HepG2 (cell line): ENCODE data around the gene TRIM22. TPM values are rescaled to one million over a fixed set of nuclear protein-coding genes. Genes with fewer than 3 reads are reported as not detected.

Experiments
- ATAC-seq: fragments of 200-7000 bp; cut with Tn5 transposase; 3 replicates; pipeline ENCODE4 v1.9.1; 2020; ENCODE audit warnings: mild to moderate bottlenecking, moderate library complexity
- BruUV-seq: library from RNA; stranded (reverse); fragments of 400-500 nt; replicated peaks from 2 replicates; lab custom pipeline; 2021; lab: Mats Ljungman, UMichigan
- CTCF ChIA-PET: fragments of 300-600 bp; formaldehyde crosslinking; extraction: SDS; loops from one replicate; lab custom pipeline; 2021; ENCODE audit warnings: low total read pairs, inconsistent platforms, low intra/inter-chr PET ratio; lab: Yijun Ruan, JAX
- POLR2A ChIA-PET: fragments of 350-600 bp; sonication (Branson Sonifier 250); formaldehyde crosslinking; loops from one replicate; lab custom pipeline; 2020; ENCODE audit warnings: antibody characterized with exemption, inconsistent platforms; lab: Yijun Ruan, JAX
- DNase-seq: peaks from one replicate; pipeline ENCODE4 v3.0.0-alpha.2; 2015; ENCODE audit warnings: low spot score
- FAIRE-seq: peaks from 3 replicates; lab custom pipeline; 2011; peaks lifted over from hg19 to GRCh38; lab: Jason Lieb, UNC
- H2AFZ ChIP-seq: one replicate; pipeline ENCODE4 v1.6.1; 2011; ENCODE audit warnings: low read length, inconsistent platforms
- H3K27ac ChIP-seq: fragments of 300-600 bp; 3 replicates; pipeline ENCODE4 v1.8.0; 2011; ENCODE audit warnings: mixed run types, mild to moderate bottlenecking, mixed read lengths, low read length, inconsistent platforms; ENCODE audit not compliant: insufficient read depth; ENCODE audit errors: extremely low read length
- H3K27me3 ChIP-seq, 2 experiments: fragments of 200-600 bp in 1 of 2; 2 replicates in 1 of 2; 3 replicates in 1 of 2; pipeline versions ENCODE4 v1.6.0 to v1.8.0; 2011; ENCODE audit warnings: low read length in 2 of 2, mild to moderate bottlenecking in 2 of 2, moderate library complexity in 2 of 2, inconsistent platforms in 1 of 2; ENCODE audit not compliant: insufficient read depth in 2 of 2, control insufficient read depth in 1 of 2
- H3K36me3 ChIP-seq, 2 experiments: fragments of 200-600 bp in 1 of 2; replicated peaks in 1 of 2; 2 replicates in 1 of 2; 3 replicates in 1 of 2; pipeline versions ENCODE4 v1.5.1 to v1.8.0; 2011; ENCODE audit warnings: low read length in 2 of 2, inconsistent platforms in 1 of 2; ENCODE audit not compliant: insufficient read depth in 2 of 2, control insufficient read depth in 1 of 2
- H3K4me1 ChIP-seq: 2 replicates; pipeline ENCODE4 v1.5.1; 2012; ENCODE audit warnings: low read length, inconsistent platforms; ENCODE audit not compliant: insufficient read depth
- H3K4me2 ChIP-seq: 2 replicates; pipeline ENCODE4 v1.6.0; 2011; ENCODE audit warnings: low read depth, low read length, inconsistent platforms
- H3K4me3 ChIP-seq, 3 experiments: fragments of 200-600 bp in 1 of 3; sonication (generic), shearing (Covaris generic) in 1 of 3; replicated peaks in 1 of 3; 2 replicates each; pipeline ENCODE4 v1.5.1; 2011 to 2016; ENCODE audit warnings: low read length in 3 of 3, inconsistent platforms in 2 of 3, low read depth in 2 of 3, mild to moderate bottlenecking in 2 of 3, control low read depth in 1 of 3, mixed read lengths in 1 of 3; ENCODE audit not compliant: insufficient read depth in 1 of 3
- H3K79me2 ChIP-seq: one replicate; pipeline ENCODE4 v1.6.1; 2011; ENCODE audit warnings: low read length, inconsistent platforms; ENCODE audit not compliant: insufficient read depth
- H3K9ac ChIP-seq: 2 replicates; pipeline ENCODE4 v1.6.0; 2011; ENCODE audit warnings: mild to moderate bottlenecking, low read depth, low read length, inconsistent platforms; ENCODE audit not compliant: insufficient read depth
- H3K9me3 ChIP-seq: 2 replicates; pipeline ENCODE4 v1.5.1; 2012; ENCODE audit warnings: mild to moderate bottlenecking, low read length
- H4K20me1 ChIP-seq: 2 replicates; pipeline ENCODE4 v1.6.0; 2011; ENCODE audit warnings: inconsistent platforms, mild to moderate bottlenecking, low read length, moderate library complexity; ENCODE audit not compliant: insufficient read depth
- FOXJ3 ChIP-seq: sonication (generic); formaldehyde crosslinking; IDR thresholded peaks from 2 replicates; pipeline ENCODE4 v1.4.0; 2020; ENCODE audit warnings: missing genetic modification reagents, mild to moderate bottlenecking, borderline replicate concordance
- MEF2D ChIP-seq: sonication (generic); formaldehyde crosslinking; IDR thresholded peaks from 2 replicates; pipeline ENCODE4 v1.5.1; 2020; ENCODE audit warnings: mild to moderate bottlenecking, missing genetic modification reagents
- MEIS1 ChIP-seq: sonication (generic); formaldehyde crosslinking; IDR thresholded peaks from 2 replicates; pipeline ENCODE4 v1.9.0; 2021; ENCODE audit warnings: mild to moderate bottlenecking, missing genetic modification reagents, moderate library complexity, borderline replicate concordance
- MTA3 ChIP-seq: sonication (generic); formaldehyde crosslinking; IDR thresholded peaks from 2 replicates; pipeline ENCODE4 v1.4.0; 2020; ENCODE audit warnings: missing genetic modification reagents
- NFRKB ChIP-seq: fragments of 450-650 bp; IDR thresholded peaks from 2 replicates; pipeline ENCODE4 v1.6.1; 2017
- ZHX1 ChIP-seq: sonication (generic); formaldehyde crosslinking; IDR thresholded peaks from 2 replicates; pipeline ENCODE4 v1.8.1; 2022; ENCODE audit warnings: low read depth, mild to moderate bottlenecking, missing genetic modification reagents
- ZNF768 ChIP-seq: sonication (generic); formaldehyde crosslinking; IDR thresholded peaks from 2 replicates; pipeline ENCODE4 v1.4.0; 2020; ENCODE audit warnings: missing genetic modification reagents
- WGBS: methylation state at CpG from one replicate; pipeline ENCODE4 v1.1.6; 2017; ENCODE audit warnings: low lambda C conversion rate; 5-methylcytosine and 5-hydroxymethylcytosine counted together
- in situ Hi-C: cut with HindIII; loops from 2 replicates; pipeline ENCODE4 v1.10.0; 2017; ENCODE audit warnings: low pct_unique_long_range_greater_than_20kb; ENCODE audit not compliant: extremely low pct_ligation_motif_present
- intact Hi-C: fragments of 100-400 bp; cut with micrococcal nuclease; formaldehyde crosslinking; loops from one replicate; pipeline ENCODE4 v1.10.0; 2022; ENCODE audit not compliant: unreplicated experiment
- polyA plus RNA-seq, 8 experiments: library from polyadenylated mRNA; depleted of rRNA in 3 of 8; stranded (reverse) in 7 of 8; unstranded in 1 of 8; fragments of >200 nt; fragmentation: Illumina TruSeq in 4 of 8; extraction: Trizol in 4 of 8; gene quantifications; 2 replicates each; pipeline versions ENCODE4 v1.2.1 to v1.2.3, GENCODE V29; 2011 to 2016; ENCODE audit warnings: low read depth in 4 of 8, missing spikeins in 1 of 8, mixed read lengths in 1 of 8; ENCODE audit not compliant: insufficient read depth in 1 of 8
- total RNA-seq, 5 experiments: library from RNA; depleted of rRNA; stranded (reverse); fragments of >200 nt; fragmentation: Illumina TruSeq; extraction: Trizol; gene quantifications; 2 replicates each; pipeline ENCODE4 v1.2.3, GENCODE V29; 2016; ENCODE audit warnings: low read depth in 1 of 5
- TF ChIP-seq, protein P1 (sequence below): sonication (generic); formaldehyde crosslinking; IDR thresholded peaks from 2 replicates; pipeline ENCODE4 v1.4.0; 2020; ENCODE audit warnings: mild to moderate bottlenecking, missing genetic modification reagents
- TF ChIP-seq, protein P2 (sequence below): sonication (generic); formaldehyde crosslinking; IDR thresholded peaks from 2 replicates; pipeline ENCODE4 v1.5.0; 2020; ENCODE audit warnings: mild to moderate bottlenecking, missing genetic modification reagents, borderline replicate concordance

Gene TRIM22
- total and polyA plus RNA-seq, 2 of the 13 experiments (the other 11 are each of a cell fraction or from before 2014, with no cell fraction given), result 2.4 to 3.2 TPM

DNA sequence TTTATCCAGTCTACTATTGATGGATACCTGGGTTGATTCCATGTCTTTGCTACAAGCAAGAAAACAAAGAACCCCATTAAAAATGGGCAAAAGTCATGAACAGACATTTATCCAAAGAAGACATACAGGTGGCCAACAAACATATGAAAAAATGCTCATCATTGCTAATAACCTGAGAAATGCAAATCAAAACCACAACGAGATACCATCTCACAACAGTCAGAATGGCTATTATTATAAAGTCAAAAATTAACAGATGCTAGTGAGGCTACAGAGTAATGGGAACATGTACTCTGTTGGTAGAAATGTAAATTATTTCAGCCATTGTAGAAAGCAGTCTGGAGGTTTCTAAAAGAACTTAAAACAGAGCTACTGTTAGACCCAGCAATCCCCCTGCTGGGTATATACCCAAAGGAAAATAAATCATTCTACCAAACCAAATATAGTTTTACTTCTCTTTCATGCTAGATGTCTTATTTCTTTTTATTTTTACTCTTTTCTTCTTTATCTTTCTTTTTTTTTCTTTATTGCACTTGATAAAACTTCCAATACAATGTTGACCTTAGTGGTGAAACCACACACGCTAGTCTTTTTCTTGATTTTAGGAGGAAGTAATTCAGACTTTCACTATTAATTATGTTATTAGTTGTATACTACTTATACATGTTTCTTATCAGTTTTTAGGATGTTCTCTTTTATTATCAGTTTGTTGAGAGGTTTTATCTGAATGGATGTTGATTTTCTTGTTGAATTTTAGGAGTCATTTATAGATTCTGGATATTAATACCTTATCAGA is 14.3 kb downstream of the TRIM22 start (continued):
- TF ChIP-seq, protein P1, sequence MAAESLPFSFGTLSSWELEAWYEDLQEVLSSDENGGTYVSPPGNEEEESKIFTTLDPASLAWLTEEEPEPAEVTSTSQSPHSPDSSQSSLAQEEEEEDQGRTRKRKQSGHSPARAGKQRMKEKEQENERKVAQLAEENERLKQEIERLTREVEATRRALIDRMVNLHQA, result no peak
- no peak for TF ChIP-seq NFRKB
- TF ChIP-seq, protein P2, sequence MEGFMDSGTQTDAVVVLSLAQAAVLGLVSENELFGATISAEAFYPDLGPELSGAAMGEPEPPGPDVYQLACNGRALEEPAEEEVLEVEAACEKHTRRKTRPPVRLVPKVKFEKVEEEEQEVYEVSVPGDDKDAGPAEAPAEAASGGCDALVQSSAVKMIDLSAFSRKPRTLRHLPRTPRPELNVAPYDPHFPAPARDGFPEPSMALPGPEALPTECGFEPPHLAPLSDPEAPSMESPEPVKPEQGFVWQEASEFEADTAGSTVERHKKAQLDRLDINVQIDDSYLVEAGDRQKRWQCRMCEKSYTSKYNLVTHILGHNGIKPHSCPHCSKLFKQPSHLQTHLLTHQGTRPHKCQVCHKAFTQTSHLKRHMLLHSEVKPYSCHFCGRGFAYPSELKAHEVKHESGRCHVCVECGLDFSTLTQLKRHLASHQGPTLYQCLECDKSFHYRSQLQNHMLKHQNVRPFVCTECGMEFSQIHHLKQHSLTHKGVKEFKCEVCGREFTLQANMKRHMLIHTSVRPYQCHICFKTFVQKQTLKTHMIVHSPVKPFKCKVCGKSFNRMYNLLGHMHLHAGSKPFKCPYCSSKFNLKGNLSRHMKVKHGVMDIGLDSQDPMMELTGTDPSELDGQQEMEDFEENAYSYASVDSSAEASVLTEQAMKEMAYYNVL, result no peak
- no peak for TF ChIP-seq FOXJ3 (CRISPR knock-in tag)
- no peak for TF ChIP-seq MEIS1 (CRISPR knock-in tag)
- no peak for TF ChIP-seq MEF2D (CRISPR knock-in tag)
- no peak for TF ChIP-seq MTA3 (CRISPR knock-in tag)

DNA sequence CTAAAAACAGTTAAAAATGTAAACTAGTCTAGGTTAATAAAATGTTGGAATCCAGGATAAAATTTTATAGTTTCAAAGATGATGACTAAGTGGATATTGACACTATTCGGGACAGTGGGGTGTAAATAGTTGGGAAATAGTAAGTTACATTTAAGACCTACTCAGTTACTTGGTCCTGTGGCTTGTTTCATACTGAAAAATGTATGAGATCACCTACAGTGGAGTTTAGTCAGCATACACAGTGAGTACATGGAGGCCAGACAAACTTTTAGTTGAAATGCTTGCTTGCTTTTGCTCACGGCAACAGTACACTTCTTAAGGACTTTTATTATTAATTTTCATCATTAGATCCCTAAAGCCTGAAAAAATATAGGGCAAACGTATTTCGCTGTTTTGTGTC is 16.1 kb downstream of the TRIM22 start:
- no peaks in the 10 kb centered on the region for H3K4me1 ChIP-seq
- no TSS peak for BruUV-seq
- in situ Hi-C loops, result no loop called here
- POLR2A ChIA-PET, result no interaction called here
- H3K27me3 ChIP-seq, result no peaks in the 10 kb centered on the region
- H3K4me2 ChIP-seq, result no peak overlapping the region
- H3K36me3 ChIP-seq, result no peaks in the 10 kb centered on the region
- no peak overlapping the region for H3K27ac ChIP-seq
- H3K9ac ChIP-seq, result no peak overlapping the region
- FAIRE-seq, result no peak
- no peaks in the 10 kb centered on the region for H3K9me3 ChIP-seq
- no peak overlapping the region for H2AFZ ChIP-seq
- intact Hi-C loops, result no loop called here
- no peaks in the 10 kb centered on the region for H4K20me1 ChIP-seq
- H3K79me2 ChIP-seq, result no peaks in the 10 kb centered on the region
- TF ChIP-seq ZNF768 (CRISPR knock-in tag) (no peak), ZHX1 (CRISPR knock-in tag) (no peak)
- DNase-seq, result no peak
- H3K4me3 ChIP-seq, result no peak overlapping the region
- CTCF ChIA-PET, result no interaction called here
- ATAC-seq, result no peak
- WGBS, result 75% methylated on average over 4 of the region's 4 CpGs
